Thoracic aorta (tissue), 2 donors: ENCODE measurements around the gene NME7. TPM values are rescaled to one million over a fixed set of nuclear protein-coding genes. Genes with fewer than 3 reads are reported as not detected.
"Not testable (repeated sequence)": the region's sequence is repeated elsewhere in the genome, so short reads cannot be mapped to it uniquely, and the experiment has no call there.

Experiments used
- ATAC-seq: fragments of 150-250 bp; one replicate; pipeline ENCODE4 v1.8.0; 2017; ENCODE audit warnings: low read depth; ENCODE audit not compliant: insufficient number of reproducible peaks, low FRiP score
- DNase-seq: peaks from one replicate; pipeline ENCODE4 v3.0.0-alpha.2; 2020; ENCODE audit warnings: low spot score
- H3K27ac ChIP-seq, 2 donors: fragments of 200-600 bp; sonication (generic); 1 replicate in 1 of 2; 2 replicates in 1 of 2; pipeline ENCODE4 v1.5.1; 2016; ENCODE audit warnings: mild to moderate bottlenecking in 2 of 2, moderate library complexity in 2 of 2
- H3K27me3 ChIP-seq: fragments of 200-600 bp; sonication (generic); replicated peaks from 2 replicates; pipeline ENCODE4 v1.6.0; 2016; ENCODE audit warnings: mild to moderate bottlenecking; ENCODE audit not compliant: insufficient read depth
- H3K36me3 ChIP-seq: fragments of 200-600 bp; sonication (generic); one replicate; pipeline ENCODE4 v1.5.1; 2016
- H3K4me1 ChIP-seq, 2 donors: fragments of 200-600 bp; sonication (generic); 1 replicate in 1 of 2; 2 replicates in 1 of 2; pipeline versions ENCODE4 v1.5.1 to v1.6.0; 2016; ENCODE audit warnings: low read depth in 2 of 2, mild to moderate bottlenecking in 1 of 2; ENCODE audit not compliant: control insufficient read depth in 1 of 2
- H3K4me3 ChIP-seq: fragments of 200-600 bp; sonication (generic); 2 replicates; pipeline ENCODE4 v1.5.1; 2016; ENCODE audit warnings: mild to moderate bottlenecking
- H3K9me3 ChIP-seq: fragments of 200-600 bp; sonication (generic); 2 replicates; pipeline ENCODE4 v1.5.1; 2016
- total RNA-seq, 2 donors: library from RNA; depleted of rRNA; stranded (reverse); fragments of >200 nt; gene quantifications; one replicate each; pipeline versions ENCODE4 v1.1.0 to v1.2.3, GENCODE V29; 2016
- TF ChIP-seq, protein P1 (sequence below): fragments of 200-600 bp; sonication (generic); IDR thresholded peaks from one replicate; pipeline ENCODE4 v1.5.1; 2019; ENCODE audit warnings: antibody characterized with exemption

Gene NME7
- total RNA-seq, 2 donors from 2014 or later, result 18.3 to 20.4 TPM

DNA sequence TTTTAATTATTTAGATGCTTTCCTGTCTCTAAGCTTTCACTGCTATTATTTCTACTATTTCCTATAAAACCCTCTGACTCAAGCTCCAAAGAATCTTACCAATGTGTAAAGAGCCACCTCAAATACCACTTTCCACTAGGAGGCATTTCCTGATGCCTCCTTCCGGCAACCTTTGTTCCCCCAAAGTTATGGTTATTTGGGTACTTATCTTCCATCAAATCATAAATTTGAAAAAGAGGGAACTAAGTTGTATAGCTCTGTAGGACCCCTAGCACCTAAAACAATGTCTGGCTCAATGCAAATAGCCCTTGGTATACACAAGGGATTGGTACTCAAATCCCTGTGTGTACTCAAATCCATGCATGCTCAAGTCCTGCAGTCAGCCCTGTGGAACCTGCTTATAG, 79.6 kb downstream of the NME7 start:
- H3K36me3 ChIP-seq, result no peaks in the 10 kb centered on the region
- ATAC-seq (no peak), DNase-seq (no peak)
- H3K27me3 ChIP-seq, result no peaks in the 10 kb centered on the region
- no peaks in the 10 kb centered on the region for H3K4me1 ChIP-seq
- H3K4me3 ChIP-seq, result no peak overlapping the region
- H3K9me3 ChIP-seq, result no peaks in the 10 kb centered on the region
- no peak overlapping the region for H3K27ac ChIP-seq
- TF ChIP-seq, protein P1, sequence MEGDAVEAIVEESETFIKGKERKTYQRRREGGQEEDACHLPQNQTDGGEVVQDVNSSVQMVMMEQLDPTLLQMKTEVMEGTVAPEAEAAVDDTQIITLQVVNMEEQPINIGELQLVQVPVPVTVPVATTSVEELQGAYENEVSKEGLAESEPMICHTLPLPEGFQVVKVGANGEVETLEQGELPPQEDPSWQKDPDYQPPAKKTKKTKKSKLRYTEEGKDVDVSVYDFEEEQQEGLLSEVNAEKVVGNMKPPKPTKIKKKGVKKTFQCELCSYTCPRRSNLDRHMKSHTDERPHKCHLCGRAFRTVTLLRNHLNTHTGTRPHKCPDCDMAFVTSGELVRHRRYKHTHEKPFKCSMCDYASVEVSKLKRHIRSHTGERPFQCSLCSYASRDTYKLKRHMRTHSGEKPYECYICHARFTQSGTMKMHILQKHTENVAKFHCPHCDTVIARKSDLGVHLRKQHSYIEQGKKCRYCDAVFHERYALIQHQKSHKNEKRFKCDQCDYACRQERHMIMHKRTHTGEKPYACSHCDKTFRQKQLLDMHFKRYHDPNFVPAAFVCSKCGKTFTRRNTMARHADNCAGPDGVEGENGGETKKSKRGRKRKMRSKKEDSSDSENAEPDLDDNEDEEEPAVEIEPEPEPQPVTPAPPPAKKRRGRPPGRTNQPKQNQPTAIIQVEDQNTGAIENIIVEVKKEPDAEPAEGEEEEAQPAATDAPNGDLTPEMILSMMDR, result no peak

- Histone ChIP-seq H3K36me3 (no peaks in the 10 kb centered on the region), H3K27me3 (no peaks in the 10 kb centered on the region), H3K4me3 (no peak overlapping the region), H3K4me1 (no peaks in the 10 kb centered on the region), H3K27ac (no peak overlapping the region), H3K9me3 (no peaks in the 10 kb centered on the region)
- ATAC-seq (no peak), DNase-seq (no peak)
- TF ChIP-seq, protein P1, result no peak
Measured at GRCh38 chr1:169287280-169287679, 80.3 kb downstream of the NME7 start.

DNA sequence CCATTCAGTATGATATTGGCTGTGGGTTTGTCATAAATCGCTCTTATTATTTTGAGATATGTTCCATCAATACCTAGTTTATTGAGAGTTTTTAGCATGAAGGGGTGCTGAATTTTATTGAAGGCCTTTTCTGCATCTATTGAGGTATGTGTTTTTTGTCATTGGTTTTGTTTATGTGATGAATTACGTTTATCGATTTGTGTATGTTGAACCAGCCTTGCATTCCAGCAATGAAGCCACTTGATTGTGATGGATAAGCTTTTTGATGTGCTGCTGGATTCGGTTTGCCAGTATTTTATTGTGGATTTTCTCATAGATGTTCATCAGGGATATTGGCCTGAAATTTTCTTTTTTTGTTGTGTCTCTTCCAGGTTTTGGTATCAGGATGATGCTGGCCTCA, 86.0 kb downstream of the NME7 start:
- not testable (repeated sequence) for H3K27ac ChIP-seq, H3K36me3 ChIP-seq, H3K4me1 ChIP-seq, H3K9me3 ChIP-seq, ATAC-seq, H3K27me3 ChIP-seq, DNase-seq, H3K4me3 ChIP-seq

DNA sequence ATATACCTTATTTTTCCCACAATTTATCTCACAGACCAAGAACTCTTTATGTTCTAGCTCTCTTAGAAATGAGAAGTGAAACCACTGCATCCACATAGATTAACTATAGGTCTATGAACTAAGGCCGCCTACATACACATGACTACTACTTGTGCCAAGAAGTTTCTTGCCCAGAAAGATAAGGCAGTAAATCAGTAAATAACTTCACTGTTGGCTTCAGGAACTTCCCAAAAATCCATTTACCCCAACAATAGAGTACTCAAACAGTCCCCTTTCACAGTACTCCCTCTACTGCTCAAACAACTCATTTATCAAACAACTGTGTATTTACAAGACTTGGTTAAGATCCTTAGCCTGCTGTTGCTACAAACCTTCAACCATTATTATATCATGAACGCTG, 96.5 kb downstream of the NME7 start:
- Histone ChIP-seq H3K9me3 (no peaks in the 10 kb centered on the region), H3K4me1 (no peaks in the 10 kb centered on the region), H3K4me3 (no peak overlapping the region), H3K27me3 (no peaks in the 10 kb centered on the region), H3K36me3 (no peaks in the 10 kb centered on the region), H3K27ac (no peak overlapping the region)
- TF ChIP-seq, protein P1, result no peak
- no peak for ATAC-seq
- DNase-seq, result no peak

GRCh38 chr1:169266133-169266532, 101.5 kb downstream of the NME7 start:
- no peaks in the 10 kb centered on the region for H3K9me3 ChIP-seq
- ATAC-seq, result no peak
- no peak for DNase-seq
- no peaks in the 10 kb centered on the region for H3K36me3 ChIP-seq
- H3K27ac ChIP-seq, result no peak overlapping the region
- TF ChIP-seq, protein P1, result no peak
- no peaks in the 10 kb centered on the region for H3K4me1 ChIP-seq
- no peak overlapping the region for H3K4me3 ChIP-seq
- H3K27me3 ChIP-seq, result no peaks in the 10 kb centered on the region

DNA sequence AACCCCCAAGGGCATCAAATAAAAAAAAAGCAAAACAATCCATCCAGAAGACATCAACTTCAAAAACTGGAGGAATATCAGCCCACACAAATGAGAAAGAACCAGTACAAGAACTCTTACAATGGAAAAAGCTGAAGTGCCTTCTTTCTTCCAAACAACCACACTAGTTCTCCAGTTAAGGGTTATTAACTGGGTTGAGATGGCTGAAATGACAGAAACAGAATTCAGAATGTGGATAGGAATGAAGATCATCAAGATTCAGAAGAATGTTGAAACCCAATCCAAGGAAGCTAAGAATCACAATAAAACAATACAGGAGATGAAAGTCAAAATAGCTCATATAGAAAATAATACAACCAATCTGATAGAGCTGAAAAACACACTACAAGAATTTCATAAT, 104.5 kb downstream of the NME7 start:
- Histone ChIP-seq H3K36me3 (no peaks in the 10 kb centered on the region), H3K9me3 (no peaks in the 10 kb centered on the region), H3K27me3 (no peaks in the 10 kb centered on the region), H3K27ac (no peak overlapping the region), H3K4me1 (no peaks in the 10 kb centered on the region), H3K4me3 (no peak overlapping the region)
- ATAC-seq (no peak), DNase-seq (no peak)
- TF ChIP-seq, protein P1, result no peak
